Measurements from ENCODE around the gene CCSER1. TPM values are rescaled to one million over a fixed set of nuclear protein-coding genes. Genes with fewer than 3 reads are reported as not detected.

The CCSER1 gene
- total RNA-seq, 2 experiments from 2014 or later = not detected

DNA sequence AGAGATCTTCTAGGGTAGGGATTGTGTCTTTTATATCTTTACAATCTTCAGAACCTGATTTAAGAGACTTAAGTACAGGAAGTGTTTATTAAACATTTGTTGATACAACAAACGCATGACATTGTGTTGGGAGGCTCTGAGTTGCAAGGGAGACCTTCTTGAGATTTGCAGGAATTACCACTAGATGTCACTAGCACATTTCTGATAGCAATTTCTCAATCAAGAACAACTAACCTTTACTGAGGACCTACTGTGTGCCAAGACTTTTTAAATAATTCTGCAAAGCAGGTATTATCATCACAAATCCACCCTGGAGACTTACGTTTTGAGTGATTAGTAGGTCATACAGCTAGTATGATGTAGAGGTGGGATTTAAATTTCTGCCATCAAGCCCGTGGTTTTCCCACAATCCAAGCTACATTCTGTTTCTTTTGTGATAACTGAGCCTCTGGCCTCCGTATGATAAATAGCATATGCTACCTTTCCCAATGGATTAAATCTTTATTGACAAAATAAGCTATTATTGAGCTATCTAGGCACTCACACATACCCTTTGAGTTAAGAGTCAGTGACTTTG is 986.0 kb downstream of the CCSER1 start:
- no peaks in the 10 kb centered on the region for H3K79me2 ChIP-seq (ENCODE audit: insufficient read depth, low read depth, low read length)
- no peaks in the 10 kb centered on the region for H3K4me1 ChIP-seq (ENCODE audit: insufficient read depth, low read length, poor library complexity, severe bottlenecking)
- H3K4me3 ChIP-seq (ENCODE audit: low read depth, low read length, poor library complexity, severe bottlenecking) = no peak overlapping the region
- no peak overlapping the region for H2AFZ ChIP-seq (ENCODE audit: low read length)
- ChIA-PET CTCF (ENCODE audit: unreplicated experiment) (no interaction called here), POLR2A (interaction anchor here (0.6 kb wide), 1 partner anchor 549 kb away, joined by 4 read pairs; no protein-coding TSS in a partner anchor)
- H4K20me1 ChIP-seq (ENCODE audit: insufficient read depth, low read length) = no peaks in the 10 kb centered on the region
- intact Hi-C loops (cut with micrococcal nuclease; ENCODE audit: unreplicated experiment) = loop anchor here (5.0 kb wide), 1 partner anchor 1274 kb away; no protein-coding TSS in a partner anchor
- H3K27ac ChIP-seq (ENCODE audit: low read depth, low read length, poor library complexity, severe bottlenecking) = no peak overlapping the region
- H3K9me3 ChIP-seq (ENCODE audit: low read length) = no peaks in the 10 kb centered on the region
- H3K9me2 ChIP-seq (ENCODE audit: insufficient read depth, low read length) = no peaks in the 10 kb centered on the region
- no peaks in the 10 kb centered on the region for H3K36me3 ChIP-seq (ENCODE audit: insufficient read depth, low read length)
- no TSS peak for BruUV-seq (replicated peaks)
- no peak for TF ChIP-seq EZH2phosphoT487 (IDR thresholded peaks at IDR 0.05; ENCODE audit: borderline replicate concordance, low read depth, low read length)
- TF ChIP-seq, protein P1, sequence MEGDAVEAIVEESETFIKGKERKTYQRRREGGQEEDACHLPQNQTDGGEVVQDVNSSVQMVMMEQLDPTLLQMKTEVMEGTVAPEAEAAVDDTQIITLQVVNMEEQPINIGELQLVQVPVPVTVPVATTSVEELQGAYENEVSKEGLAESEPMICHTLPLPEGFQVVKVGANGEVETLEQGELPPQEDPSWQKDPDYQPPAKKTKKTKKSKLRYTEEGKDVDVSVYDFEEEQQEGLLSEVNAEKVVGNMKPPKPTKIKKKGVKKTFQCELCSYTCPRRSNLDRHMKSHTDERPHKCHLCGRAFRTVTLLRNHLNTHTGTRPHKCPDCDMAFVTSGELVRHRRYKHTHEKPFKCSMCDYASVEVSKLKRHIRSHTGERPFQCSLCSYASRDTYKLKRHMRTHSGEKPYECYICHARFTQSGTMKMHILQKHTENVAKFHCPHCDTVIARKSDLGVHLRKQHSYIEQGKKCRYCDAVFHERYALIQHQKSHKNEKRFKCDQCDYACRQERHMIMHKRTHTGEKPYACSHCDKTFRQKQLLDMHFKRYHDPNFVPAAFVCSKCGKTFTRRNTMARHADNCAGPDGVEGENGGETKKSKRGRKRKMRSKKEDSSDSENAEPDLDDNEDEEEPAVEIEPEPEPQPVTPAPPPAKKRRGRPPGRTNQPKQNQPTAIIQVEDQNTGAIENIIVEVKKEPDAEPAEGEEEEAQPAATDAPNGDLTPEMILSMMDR (conservative IDR thresholded peaks at IDR 0.05; ENCODE audit: low read length) = peak; percentile 80
- peak; percentile 10 for DNase-seq (ENCODE audit: low spot score)
- no peak overlapping the region for H3K4me2 ChIP-seq (ENCODE audit: low read length)

DNA sequence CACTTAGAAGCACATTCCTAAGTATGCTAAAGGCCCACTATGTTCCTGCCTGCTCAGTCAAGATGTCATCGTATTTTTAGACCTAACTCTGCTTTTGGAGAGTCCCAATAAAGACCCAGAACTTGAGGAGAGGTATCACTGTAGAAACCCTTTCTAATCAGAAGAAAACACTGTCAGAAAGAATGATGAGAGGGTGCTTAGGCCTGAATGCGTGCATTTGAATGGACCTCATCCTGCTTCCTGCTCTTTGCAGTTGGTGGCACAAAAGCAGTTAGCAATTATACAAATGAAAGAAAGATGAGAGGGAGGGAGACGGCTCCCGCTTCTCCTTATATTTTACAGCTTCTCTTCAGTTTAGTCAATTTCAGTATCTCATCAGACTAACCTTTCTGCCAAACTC is 987.2 kb downstream of the CCSER1 start:
- Histone ChIP-seq H3K4me2 (ENCODE audit: low read length) (no peak overlapping the region), H3K9me2 (ENCODE audit: insufficient read depth, low read length) (no peaks in the 10 kb centered on the region), H3K27ac (ENCODE audit: low read depth, low read length, poor library complexity, severe bottlenecking) (no peak overlapping the region), H3K4me1 (ENCODE audit: insufficient read depth, low read length, poor library complexity, severe bottlenecking) (no peaks in the 10 kb centered on the region), H3K36me3 (ENCODE audit: insufficient read depth, low read length) (no peaks in the 10 kb centered on the region), H2AFZ (ENCODE audit: low read length) (no peak overlapping the region), H4K20me1 (ENCODE audit: insufficient read depth, low read length) (no peaks in the 10 kb centered on the region), H3K79me2 (ENCODE audit: insufficient read depth, low read depth, low read length) (no peaks in the 10 kb centered on the region), H3K4me3 (ENCODE audit: low read depth, low read length, poor library complexity, severe bottlenecking) (no peak overlapping the region), H3K9me3 (ENCODE audit: low read length) (no peaks in the 10 kb centered on the region)
- TF ChIP-seq, protein P1 (conservative IDR thresholded peaks at IDR 0.05; ENCODE audit: low read length) = no peak
- no peak for TF ChIP-seq EZH2phosphoT487 (IDR thresholded peaks at IDR 0.05; ENCODE audit: borderline replicate concordance, low read depth, low read length)
- no peak for DNase-seq (ENCODE audit: low spot score)
- ChIA-PET POLR2A (no interaction called here), CTCF (ENCODE audit: unreplicated experiment) (no interaction called here)
- no TSS peak for BruUV-seq (replicated peaks)
- intact Hi-C loops (cut with micrococcal nuclease; ENCODE audit: unreplicated experiment) = loop anchor here (5.0 kb wide), 1 partner anchor 1273 kb away; no protein-coding TSS in a partner anchor

DNA sequence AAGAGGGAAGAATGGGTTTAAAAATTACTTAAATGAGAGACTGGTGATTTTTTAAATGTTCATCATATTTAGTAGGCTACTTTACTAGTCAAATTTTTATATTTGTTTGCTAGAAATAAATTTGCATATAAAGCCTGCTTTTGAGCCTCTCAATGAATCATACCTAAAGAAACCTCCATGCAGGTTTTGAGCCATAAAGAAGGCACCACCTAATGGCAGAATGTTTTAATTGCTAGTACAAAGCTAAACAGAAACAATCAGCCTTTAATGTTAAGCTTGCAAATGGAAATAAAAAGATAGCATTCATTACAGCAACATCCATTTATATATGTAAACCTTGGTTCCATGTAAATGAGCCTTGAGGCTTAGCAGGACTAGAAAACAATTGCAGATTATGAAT is 989.7 kb downstream of the CCSER1 start:
- intact Hi-C loops (cut with micrococcal nuclease; ENCODE audit: unreplicated experiment) = no loop called here
- no peak for TF ChIP-seq EZH2phosphoT487 (IDR thresholded peaks at IDR 0.05; ENCODE audit: borderline replicate concordance, low read depth, low read length)
- TF ChIP-seq, protein P1 (conservative IDR thresholded peaks at IDR 0.05; ENCODE audit: low read length) = peak; percentile 41
- ChIA-PET CTCF (ENCODE audit: unreplicated experiment) (no interaction called here), POLR2A (no interaction called here)
- Histone ChIP-seq H3K36me3 (ENCODE audit: insufficient read depth, low read length) (no peaks in the 10 kb centered on the region), H3K79me2 (ENCODE audit: insufficient read depth, low read depth, low read length) (no peaks in the 10 kb centered on the region), H3K4me1 (ENCODE audit: insufficient read depth, low read length, poor library complexity, severe bottlenecking) (no peaks in the 10 kb centered on the region), H2AFZ (ENCODE audit: low read length) (no peak overlapping the region), H3K9me2 (ENCODE audit: insufficient read depth, low read length) (no peaks in the 10 kb centered on the region), H3K27ac (ENCODE audit: low read depth, low read length, poor library complexity, severe bottlenecking) (no peak overlapping the region), H3K4me2 (ENCODE audit: low read length) (no peak overlapping the region), H3K9me3 (ENCODE audit: low read length) (no peaks in the 10 kb centered on the region), H4K20me1 (ENCODE audit: insufficient read depth, low read length) (no peaks in the 10 kb centered on the region), H3K4me3 (ENCODE audit: low read depth, low read length, poor library complexity, severe bottlenecking) (no peak overlapping the region)
- DNase-seq (ENCODE audit: low spot score) = no peak
- BruUV-seq (replicated peaks) = no TSS peak
